MM.1S (cell line): ENCODE data around the gene CLEC4D.

Source experiments
- DNase-seq: peaks from one replicate; pipeline ENCODE4 v3.0.0-alpha.2; 2015
- H2AFZ ChIP-seq: fragments of 300-600 bp; sonication (generic); 2 replicates; pipeline ENCODE4 v1.6.0; 2016; ENCODE audit warnings: antibody characterized with exemption, low read length
- H3F3A ChIP-seq: fragments of 300-600 bp; sonication (generic); 2 replicates; pipeline ENCODE4 v1.6.1; 2016; ENCODE audit warnings: mild to moderate bottlenecking, antibody characterized with exemption, low read length, moderate library complexity, mixed read lengths; ENCODE audit not compliant: insufficient read depth
- H3K27ac ChIP-seq: fragments of 300-600 bp; sonication (generic); 2 replicates; pipeline ENCODE4 v1.5.1; 2016; ENCODE audit warnings: mild to moderate bottlenecking, low read length
- H3K27me3 ChIP-seq: fragments of 300-600 bp; sonication (generic); replicated peaks from 2 replicates; pipeline ENCODE4 v1.6.0; 2016; ENCODE audit warnings: low read length; ENCODE audit not compliant: insufficient read depth
- H3K36me3 ChIP-seq: fragments of 300-600 bp; sonication (generic); replicated peaks from 2 replicates; pipeline ENCODE4 v1.6.1; 2016; ENCODE audit warnings: mild to moderate bottlenecking, low read length, mixed read lengths; ENCODE audit not compliant: insufficient read depth
- H3K4me1 ChIP-seq: fragments of 300-600 bp; sonication (generic); 2 replicates; pipeline ENCODE4 v1.6.1; 2016; ENCODE audit warnings: low read length, mixed read lengths
- H3K4me2 ChIP-seq: fragments of 300-600 bp; sonication (generic); 2 replicates; pipeline ENCODE4 v1.6.0; 2016; ENCODE audit warnings: low read depth, low read length
- H3K4me3 ChIP-seq: fragments of 300-600 bp; sonication (generic); 2 replicates; pipeline ENCODE4 v1.5.1; 2016; ENCODE audit warnings: low read length, mixed read lengths
- H3K79me2 ChIP-seq: fragments of 300-600 bp; sonication (generic); 2 replicates; pipeline ENCODE4 v1.6.1; 2016; ENCODE audit warnings: mixed run types, low read length, mixed read lengths
- H3K9ac ChIP-seq: fragments of 300-600 bp; sonication (generic); 2 replicates; pipeline ENCODE4 v1.6.1; 2016; ENCODE audit warnings: low read length, mixed read lengths
- H3K9me2 ChIP-seq: fragments of 300-600 bp; sonication (generic); replicated peaks from 2 replicates; pipeline ENCODE4 v1.6.1; 2016; ENCODE audit warnings: mild to moderate bottlenecking, low read length, mixed read lengths; ENCODE audit not compliant: insufficient read depth
- H3K9me3 ChIP-seq: fragments of 300-600 bp; sonication (generic); replicated peaks from 2 replicates; pipeline ENCODE4 v1.6.1; 2016; ENCODE audit warnings: mild to moderate bottlenecking, low read length, mixed read lengths; ENCODE audit not compliant: insufficient read depth
- H4K20me1 ChIP-seq: fragments of 300-600 bp; sonication (generic); 2 replicates; pipeline ENCODE4 v1.6.1; 2016; ENCODE audit warnings: mild to moderate bottlenecking, low read length, moderate library complexity, mixed read lengths; ENCODE audit not compliant: insufficient read depth
- CTCF ChIP-seq: fragments of 300-600 bp; sonication (generic); IDR thresholded peaks from 2 replicates; pipeline ENCODE4 v1.5.1; 2016; ENCODE audit warnings: antibody characterized with exemption, low read length, mixed read lengths
- EZH2 ChIP-seq: fragments of 300-600 bp; sonication (generic); optimal IDR thresholded peaks from 2 replicates; pipeline ENCODE3; 2017; ENCODE audit warnings: low read depth, mild to moderate bottlenecking, antibody characterized with exemption, low read length, mixed read lengths
- EZH2phosphoT487 ChIP-seq: fragments of 300-600 bp; sonication (generic); IDR thresholded peaks from 2 replicates; pipeline ENCODE4 v1.6.1; 2018; ENCODE audit warnings: antibody characterized with exemption, low read length

Gene CLEC4D

DNA sequence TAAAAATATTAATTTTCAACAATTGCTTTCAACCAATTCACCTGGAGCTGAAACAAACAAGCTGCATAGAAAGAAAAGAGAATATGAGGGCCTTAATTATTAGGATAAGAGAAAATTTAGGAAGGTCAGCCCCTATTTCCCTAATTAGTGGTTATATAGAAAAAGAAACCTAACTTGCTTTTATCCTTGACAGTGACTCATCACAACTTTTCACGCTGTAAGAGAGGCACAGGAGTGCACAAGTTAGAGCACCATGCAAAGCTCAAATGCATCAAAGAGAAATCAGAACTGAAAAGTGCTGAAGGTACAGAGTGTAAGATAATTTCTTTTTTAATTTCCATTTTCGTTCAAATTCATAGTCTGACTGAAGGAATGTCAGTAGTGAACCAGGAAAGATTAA is 4.7 kb downstream of the CLEC4D start:
- H3K4me1 ChIP-seq = no peaks in the 10 kb centered on the region
- H3K4me2 ChIP-seq = no peak overlapping the region
- no peaks in the 10 kb centered on the region for H4K20me1 ChIP-seq
- H2AFZ ChIP-seq = no peak overlapping the region
- no peaks in the 10 kb centered on the region for H3K36me3 ChIP-seq
- no peaks in the 10 kb centered on the region for H3F3A ChIP-seq
- H3K27me3 ChIP-seq = no peaks in the 10 kb centered on the region
- no peak overlapping the region for H3K4me3 ChIP-seq
- TF ChIP-seq EZH2 = no peak
- TF ChIP-seq CTCF = no peak
- TF ChIP-seq EZH2phosphoT487 = no peak
- no peak overlapping the region for H3K9ac ChIP-seq
- no peak for DNase-seq
- no peak overlapping the region for H3K27ac ChIP-seq
- H3K9me2 ChIP-seq = no peaks in the 10 kb centered on the region
- H3K79me2 ChIP-seq = no peaks in the 10 kb centered on the region
- H3K9me3 ChIP-seq = no peaks in the 10 kb centered on the region

DNA sequence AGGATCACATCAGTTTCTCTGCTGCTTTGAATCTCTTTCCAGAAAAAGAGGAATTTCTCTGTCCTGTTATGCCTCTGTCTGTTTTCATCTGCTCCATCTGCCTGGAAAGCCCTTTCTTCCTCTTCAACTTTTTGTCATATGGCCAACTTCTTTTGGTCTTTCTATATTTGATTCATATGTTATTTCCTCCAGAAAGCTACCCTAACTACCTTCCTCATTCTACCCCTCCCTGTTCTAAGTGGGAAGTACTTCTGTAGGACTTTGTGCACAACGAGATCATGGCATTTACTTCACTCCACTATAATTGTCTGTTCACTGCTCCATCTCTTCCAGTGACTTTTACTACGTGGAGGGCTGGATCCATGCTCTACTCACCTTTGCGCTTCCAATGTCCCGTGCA is 5.9 kb downstream of the CLEC4D start:
- Histone ChIP-seq H3K79me2 (no peaks in the 10 kb centered on the region), H3K9ac (no peak overlapping the region), H3K36me3 (no peaks in the 10 kb centered on the region), H3K4me2 (no peak overlapping the region), H3K27ac (no peak overlapping the region), H3K9me2 (no peaks in the 10 kb centered on the region), H4K20me1 (no peaks in the 10 kb centered on the region), H3K27me3 (no peaks in the 10 kb centered on the region), H3F3A (no peaks in the 10 kb centered on the region), H3K4me1 (no peaks in the 10 kb centered on the region), H3K9me3 (no peaks in the 10 kb centered on the region), H2AFZ (no peak overlapping the region), H3K4me3 (no peak overlapping the region)
- DNase-seq = no peak
- TF ChIP-seq EZH2 = no peak
- no peak for TF ChIP-seq EZH2phosphoT487
- TF ChIP-seq CTCF = no peak

GRCh38 chr12:8527250-8528130 is 14.2 kb downstream of the CLEC4D start:
- Histone ChIP-seq H3F3A (no peaks in the 10 kb centered on the region), H3K4me2 (no peak overlapping the region), H3K9me2 (no peaks in the 10 kb centered on the region), H3K9ac (no peak overlapping the region), H3K27me3 (no peaks in the 10 kb centered on the region), H3K27ac (no peak overlapping the region), H3K9me3 (no peaks in the 10 kb centered on the region), H3K36me3 (no peaks in the 10 kb centered on the region), H4K20me1 (no peaks in the 10 kb centered on the region), H3K4me3 (no peak overlapping the region), H3K79me2 (no peaks in the 10 kb centered on the region), H3K4me1 (no peaks in the 10 kb centered on the region), H2AFZ (no peak overlapping the region)
- TF ChIP-seq EZH2 (no peak), CTCF (no peak), EZH2phosphoT487 (no peak)
- no peak for DNase-seq
